Frontal cortex (tissue), 4 donors: ENCODE results near the gene RTP1. TPM values are rescaled to one million over a fixed set of nuclear protein-coding genes. Genes with fewer than 3 reads are reported as not detected.
"Not testable (repeated sequence)": the region's sequence is repeated elsewhere in the genome, so short reads cannot be mapped to it uniquely, and the experiment has no call there.

Experiments
- DNase-seq, 2 donors: peaks; one replicate each; pipeline ENCODE4 v3.0.0; 2012; ENCODE audit warnings: low spot score in 2 of 2
- FAIRE-seq: peaks from 2 replicates; lab custom pipeline; 2012; peaks lifted over from hg19 to GRCh38; lab: Jason Lieb, UNC
- total RNA-seq: library from RNA; depleted of rRNA; stranded (reverse); fragments of >200 nt; gene quantifications from one replicate; pipeline ENCODE4 v1.2.3, GENCODE V29; 2014
- donor health status: control.
- donor health status: control.
- donor health status: control.

RTP1 gene
- total RNA-seq, 1 donor from 2014 or later: 0.41 TPM

GRCh38 chr3:187193181-187193580 is 4.1 kb upstream of the RTP1 start:
- no peak for FAIRE-seq
- DNase-seq: no peak

GRCh38 chr3:187196573-187197334 is 532 bp upstream of the RTP1 start:
- no peak for FAIRE-seq
- no peak for DNase-seq

GRCh38 chr3:187198490-187198889 is 1.2 kb downstream of the RTP1 start:
- FAIRE-seq (no peak), DNase-seq (no peak)

GRCh38 chr3:187199463-187200050 is 2.3 kb downstream of the RTP1 start:
- DNase-seq, FAIRE-seq: not testable (repeated sequence)

- FAIRE-seq: no peak
Measured at GRCh38 chr3:187205683-187206082, 8.4 kb downstream of the RTP1 start.

GRCh38 chr3:187207062-187207461 is 9.8 kb downstream of the RTP1 start:
- no peak for FAIRE-seq
- DNase-seq: no peak

More at GRCh38 chr3:187205683-187206082, 8.4 kb downstream of the RTP1 start:
- DNase-seq: no peak

- no peak for FAIRE-seq
- no peak for DNase-seq
Measured at GRCh38 chr3:187207624-187208023, 10.3 kb downstream of the RTP1 start.

- no peak for FAIRE-seq
- DNase-seq: no peak
Measured at GRCh38 chr3:187208159-187208558, 10.9 kb downstream of the RTP1 start.

GRCh38 chr3:187209491-187209890 is 12.2 kb downstream of the RTP1 start:
- DNase-seq: no peak
- no peak for FAIRE-seq

GRCh38 chr3:187210091-187210490 is 12.8 kb downstream of the RTP1 start:
- FAIRE-seq (no peak), DNase-seq (no peak)

GRCh38 chr3:187210545-187211327 is 13.4 kb downstream of the RTP1 start:
- FAIRE-seq: no peak

GRCh38 chr3:187211532-187212195 is 14.4 kb downstream of the RTP1 start:
- DNase-seq: no peak

More at GRCh38 chr3:187210545-187211327, 13.4 kb downstream of the RTP1 start:
- DNase-seq: no peak

GRCh38 chr3:187212196-187212545 is 14.9 kb downstream of the RTP1 start:
- no peak for FAIRE-seq
- no peak for DNase-seq

More at GRCh38 chr3:187211532-187212195, 14.4 kb downstream of the RTP1 start:
- no peak for FAIRE-seq

- DNase-seq: no peak
- FAIRE-seq: no peak
Measured at GRCh38 chr3:187212705-187213104, 15.4 kb downstream of the RTP1 start.

- DNase-seq: no peak
Measured at GRCh38 chr3:187213616-187214015, 16.3 kb downstream of the RTP1 start.

GRCh38 chr3:187215460-187215859 is 18.2 kb downstream of the RTP1 start:
- FAIRE-seq (no peak), DNase-seq (no peak)

More at GRCh38 chr3:187213616-187214015, 16.3 kb downstream of the RTP1 start:
- FAIRE-seq: no peak

GRCh38 chr3:187222801-187223200 is 25.5 kb downstream of the RTP1 start:
- no peak for FAIRE-seq
- no peak for DNase-seq

- DNase-seq: no peak
- FAIRE-seq: no peak
Measured at GRCh38 chr3:187223799-187224198, 26.5 kb downstream of the RTP1 start.

- no peak for FAIRE-seq
- no peak for DNase-seq
Measured at GRCh38 chr3:187227658-187228258, 30.5 kb downstream of the RTP1 start.

- DNase-seq (no peak), FAIRE-seq (no peak)
Measured at GRCh38 chr3:187228740-187229139, 31.5 kb downstream of the RTP1 start.
